ENCODE measurements around the gene SPOCK3.

DNA sequence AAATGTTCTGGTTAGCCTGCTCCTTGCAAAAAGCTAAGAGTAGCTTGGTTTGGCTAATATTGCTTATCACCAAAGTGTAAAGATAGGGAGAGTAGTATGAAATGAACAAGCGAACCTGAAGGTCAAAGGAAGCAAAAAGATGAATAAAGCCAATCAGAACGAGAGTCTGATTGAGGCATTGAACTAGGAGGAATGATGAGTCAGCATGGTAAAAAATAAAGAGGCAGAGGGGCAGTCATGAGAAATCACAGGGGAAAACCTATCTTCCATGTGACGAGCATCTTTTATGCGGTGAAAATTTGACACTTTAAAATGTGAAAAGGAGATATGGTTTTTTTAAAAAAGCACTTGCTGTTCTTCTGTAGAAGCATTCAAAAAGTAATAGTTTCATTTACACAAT is 533.7 kb downstream of the SPOCK3 start:
- TF ChIP-seq POLR2A (IDR thresholded peaks at IDR 0.05), result no peak
- TF ChIP-seq, protein P1, sequence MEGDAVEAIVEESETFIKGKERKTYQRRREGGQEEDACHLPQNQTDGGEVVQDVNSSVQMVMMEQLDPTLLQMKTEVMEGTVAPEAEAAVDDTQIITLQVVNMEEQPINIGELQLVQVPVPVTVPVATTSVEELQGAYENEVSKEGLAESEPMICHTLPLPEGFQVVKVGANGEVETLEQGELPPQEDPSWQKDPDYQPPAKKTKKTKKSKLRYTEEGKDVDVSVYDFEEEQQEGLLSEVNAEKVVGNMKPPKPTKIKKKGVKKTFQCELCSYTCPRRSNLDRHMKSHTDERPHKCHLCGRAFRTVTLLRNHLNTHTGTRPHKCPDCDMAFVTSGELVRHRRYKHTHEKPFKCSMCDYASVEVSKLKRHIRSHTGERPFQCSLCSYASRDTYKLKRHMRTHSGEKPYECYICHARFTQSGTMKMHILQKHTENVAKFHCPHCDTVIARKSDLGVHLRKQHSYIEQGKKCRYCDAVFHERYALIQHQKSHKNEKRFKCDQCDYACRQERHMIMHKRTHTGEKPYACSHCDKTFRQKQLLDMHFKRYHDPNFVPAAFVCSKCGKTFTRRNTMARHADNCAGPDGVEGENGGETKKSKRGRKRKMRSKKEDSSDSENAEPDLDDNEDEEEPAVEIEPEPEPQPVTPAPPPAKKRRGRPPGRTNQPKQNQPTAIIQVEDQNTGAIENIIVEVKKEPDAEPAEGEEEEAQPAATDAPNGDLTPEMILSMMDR (IDR thresholded peaks at IDR 0.05), result no peak
